Measurements from ENCODE around the gene GABARAPL2. TPM values are rescaled to one million over a fixed set of nuclear protein-coding genes. Genes with fewer than 3 reads are reported as not detected.

Gene GABARAPL2
- polyA plus RNA-seq, 1 donor from 2014 or later = 344 TPM

DNA sequence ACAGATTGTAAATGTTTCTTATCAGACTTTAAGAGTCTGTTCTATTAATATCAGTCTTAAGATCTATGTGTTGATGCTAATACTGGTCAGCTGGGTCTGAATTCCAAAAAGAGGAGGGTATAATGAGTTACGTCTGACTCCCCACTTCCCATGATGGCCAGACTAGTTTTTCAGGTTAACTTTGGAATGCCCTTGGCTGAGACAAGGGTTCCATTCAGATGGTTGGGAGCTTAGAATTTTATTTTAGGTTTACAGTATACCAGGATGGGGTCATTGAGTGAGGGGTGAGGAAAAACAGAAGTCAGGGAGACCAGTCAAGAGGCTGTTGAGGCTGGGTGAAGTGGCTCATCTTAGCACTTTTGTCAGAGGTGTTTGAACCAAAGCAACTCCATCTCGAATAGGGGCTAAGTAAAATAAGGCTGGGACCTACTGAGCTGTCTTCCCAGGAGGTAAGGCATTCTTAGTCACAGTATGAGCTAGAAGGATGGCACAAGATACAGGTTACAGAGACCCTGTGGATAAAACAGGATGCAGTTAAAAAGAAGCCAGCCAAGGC is 7.3 kb upstream of the GABARAPL2 start:
- no peaks in the 10 kb centered on the region for H3K9me3 ChIP-seq (ENCODE audit: low read length)
- no peak overlapping the region for H3K27ac ChIP-seq (ENCODE audit: low read length)
- no peaks in the 10 kb centered on the region for H3K27me3 ChIP-seq (ENCODE audit: insufficient read depth, low read depth, low read length)
- H3K4me2 ChIP-seq (ENCODE audit: low read length) = no peak overlapping the region
- H3K4me3 ChIP-seq (ENCODE audit: low read length) = no peak overlapping the region
- H3K9ac ChIP-seq (ENCODE audit: low read length) = no peak overlapping the region
- H3F3A ChIP-seq (ENCODE audit: insufficient read depth, low read length, poor library complexity, severe bottlenecking) = no peaks in the 10 kb centered on the region
- H3K36me3 ChIP-seq (ENCODE audit: insufficient read depth, low read length) = no peaks in the 10 kb centered on the region
- no peaks in the 10 kb centered on the region for H3K9me2 ChIP-seq (ENCODE audit: insufficient read depth, low read length)
- H4K20me1 ChIP-seq (ENCODE audit: insufficient read depth) = no peaks in the 10 kb centered on the region
- no peak overlapping the region for H2AFZ ChIP-seq (ENCODE audit: low read depth, low read length)
- TF ChIP-seq POLR2AphosphoS5 (IDR thresholded peaks at IDR 0.05) = no peak
- TF ChIP-seq, protein P1, sequence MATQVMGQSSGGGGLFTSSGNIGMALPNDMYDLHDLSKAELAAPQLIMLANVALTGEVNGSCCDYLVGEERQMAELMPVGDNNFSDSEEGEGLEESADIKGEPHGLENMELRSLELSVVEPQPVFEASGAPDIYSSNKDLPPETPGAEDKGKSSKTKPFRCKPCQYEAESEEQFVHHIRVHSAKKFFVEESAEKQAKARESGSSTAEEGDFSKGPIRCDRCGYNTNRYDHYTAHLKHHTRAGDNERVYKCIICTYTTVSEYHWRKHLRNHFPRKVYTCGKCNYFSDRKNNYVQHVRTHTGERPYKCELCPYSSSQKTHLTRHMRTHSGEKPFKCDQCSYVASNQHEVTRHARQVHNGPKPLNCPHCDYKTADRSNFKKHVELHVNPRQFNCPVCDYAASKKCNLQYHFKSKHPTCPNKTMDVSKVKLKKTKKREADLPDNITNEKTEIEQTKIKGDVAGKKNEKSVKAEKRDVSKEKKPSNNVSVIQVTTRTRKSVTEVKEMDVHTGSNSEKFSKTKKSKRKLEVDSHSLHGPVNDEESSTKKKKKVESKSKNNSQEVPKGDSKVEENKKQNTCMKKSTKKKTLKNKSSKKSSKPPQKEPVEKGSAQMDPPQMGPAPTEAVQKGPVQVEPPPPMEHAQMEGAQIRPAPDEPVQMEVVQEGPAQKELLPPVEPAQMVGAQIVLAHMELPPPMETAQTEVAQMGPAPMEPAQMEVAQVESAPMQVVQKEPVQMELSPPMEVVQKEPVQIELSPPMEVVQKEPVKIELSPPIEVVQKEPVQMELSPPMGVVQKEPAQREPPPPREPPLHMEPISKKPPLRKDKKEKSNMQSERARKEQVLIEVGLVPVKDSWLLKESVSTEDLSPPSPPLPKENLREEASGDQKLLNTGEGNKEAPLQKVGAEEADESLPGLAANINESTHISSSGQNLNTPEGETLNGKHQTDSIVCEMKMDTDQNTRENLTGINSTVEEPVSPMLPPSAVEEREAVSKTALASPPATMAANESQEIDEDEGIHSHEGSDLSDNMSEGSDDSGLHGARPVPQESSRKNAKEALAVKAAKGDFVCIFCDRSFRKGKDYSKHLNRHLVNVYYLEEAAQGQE (IDR thresholded peaks at IDR 0.05; ENCODE audit: borderline replicate concordance) = no peak
- no peak for TF ChIP-seq TAF1 (IDR thresholded peaks at IDR 0.05; ENCODE audit: low read depth)
- no peak for TF ChIP-seq EZH2 (IDR thresholded peaks at IDR 0.05; ENCODE audit: borderline replicate concordance, insufficient read depth, low read length, poor library complexity, severe bottlenecking)
- TF ChIP-seq CTCF (IDR thresholded peaks at IDR 0.05; ENCODE audit: poor library complexity, severe bottlenecking) = no peak
- no peak for TF ChIP-seq MXI1 (conservative IDR thresholded peaks at IDR 0.05; ENCODE audit: poor library complexity, severe bottlenecking)
- no peak for TF ChIP-seq SMC3 (conservative IDR thresholded peaks at IDR 0.05; ENCODE audit: poor library complexity)
- no peak for TF ChIP-seq RAD21 (conservative IDR thresholded peaks at IDR 0.05)
- no peak for TF ChIP-seq EP300 (conservative IDR thresholded peaks at IDR 0.05; ENCODE audit: poor library complexity, severe bottlenecking)
- H3K79me2 ChIP-seq (replicated peaks; ENCODE audit: insufficient read depth, low read length) = peaks cover 2% of the 10 kb centered on the region

DNA sequence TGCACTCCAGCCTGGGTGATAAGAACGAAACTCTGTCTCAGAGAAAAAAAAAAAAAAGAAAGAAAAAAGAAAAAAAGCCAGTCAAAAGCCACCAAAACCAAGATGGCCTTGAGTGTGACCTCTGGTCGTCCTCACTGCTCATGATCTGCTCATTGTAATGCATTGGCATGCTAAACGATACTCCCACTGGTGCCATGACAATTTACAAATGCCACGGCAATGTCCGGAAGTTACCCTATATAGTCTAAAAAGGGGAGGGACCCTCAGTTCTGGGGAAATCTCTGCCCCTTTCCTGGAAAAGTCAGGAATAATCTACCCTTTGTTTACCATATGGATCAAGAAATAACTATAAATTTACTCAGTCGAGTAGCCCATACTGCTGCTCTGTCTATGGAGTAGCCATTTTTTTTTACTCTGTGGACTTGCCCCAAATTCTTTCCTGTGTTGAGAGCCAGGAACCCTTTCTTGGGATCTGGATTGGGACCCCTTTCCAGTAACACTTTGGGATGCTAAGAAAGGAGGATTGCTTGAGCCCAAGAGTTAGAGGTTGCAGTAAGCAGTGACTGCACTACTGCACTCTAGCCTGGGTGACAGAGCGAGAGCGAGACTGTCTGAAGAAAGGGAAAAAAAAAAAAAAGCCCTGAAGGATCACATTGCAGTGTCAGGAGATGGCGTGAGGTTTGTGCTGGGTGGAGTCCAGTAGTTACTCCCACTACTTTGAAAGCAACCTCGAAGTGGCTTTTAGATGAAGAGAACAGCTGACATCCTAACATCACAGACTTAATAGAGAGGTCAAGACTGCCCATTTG is 6.4 kb upstream of the GABARAPL2 start:
- Histone ChIP-seq H4K20me1 (ENCODE audit: insufficient read depth) (no peaks in the 10 kb centered on the region), H3K36me3 (ENCODE audit: insufficient read depth, low read length) (no peaks in the 10 kb centered on the region), H3K9me2 (ENCODE audit: insufficient read depth, low read length) (no peaks in the 10 kb centered on the region), H2AFZ (ENCODE audit: low read depth, low read length) (no peak overlapping the region), H3K4me3 (ENCODE audit: low read length) (no peak overlapping the region), H3K9ac (ENCODE audit: low read length) (no peak overlapping the region), H3K27me3 (ENCODE audit: insufficient read depth, low read depth, low read length) (no peaks in the 10 kb centered on the region), H3F3A (ENCODE audit: insufficient read depth, low read length, poor library complexity, severe bottlenecking) (no peaks in the 10 kb centered on the region), H3K27ac (ENCODE audit: low read length) (no peak overlapping the region), H3K4me2 (ENCODE audit: low read length) (no peak overlapping the region), H3K79me2 (replicated peaks; ENCODE audit: insufficient read depth, low read length) (no peaks in the 10 kb centered on the region), H3K9me3 (ENCODE audit: low read length) (no peaks in the 10 kb centered on the region)
- TF ChIP-seq SMC3 (conservative IDR thresholded peaks at IDR 0.05; ENCODE audit: poor library complexity) (no peak), EP300 (conservative IDR thresholded peaks at IDR 0.05; ENCODE audit: poor library complexity, severe bottlenecking) (no peak)

Measured in neural cell (in vitro differentiated cells).